NCI-H446 (cell line): ENCODE measurements around the gene LOC101059915.

ENCODE experiments used
- DNase-seq, 2 experiments: peaks; one replicate each; lab custom pipeline; 2025; lab: John Stamatoyannopoulos, UW

LOC101059915 gene

GRCh38 chrX:71667328-71668247, at the start of gene LOC101059915:
LOC101059915 (plus strand) TSS chrX:71667546.
- peak; percentile 85 to 88 for DNase-seq

- no peak for DNase-seq
Measured at GRCh38 chrX:71617742-71618141, 49.6 kb upstream of the LOC101059915 start.

- DNase-seq = no peak
Measured at GRCh38 chrX:71618303-71618721, 49.0 kb upstream of the LOC101059915 start, which contains the start of gene CXCR3. CXCR3 (minus strand) TSS chrX:71618511; CDS start chrX:71618449, 62 bp downstream.

GRCh38 chrX:71618787-71619186, 48.6 kb upstream of the LOC101059915 start:
- DNase-seq = no peak

GRCh38 chrX:71619193-71619592, 48.2 kb upstream of the LOC101059915 start:
- no peak for DNase-seq

- DNase-seq = no peak
Measured at GRCh38 chrX:71619986-71620385, 47.4 kb upstream of the LOC101059915 start.

- no peak for DNase-seq
Measured at GRCh38 chrX:71621603-71622002, 45.7 kb upstream of the LOC101059915 start.

- DNase-seq = no peak
Measured at GRCh38 chrX:71622032-71622575, 45.2 kb upstream of the LOC101059915 start.

GRCh38 chrX:71622576-71623450, 44.5 kb upstream of the LOC101059915 start:
- DNase-seq = peak; percentile 15 to 67

GRCh38 chrX:71623714-71624113, 43.6 kb upstream of the LOC101059915 start:
- DNase-seq = no peak

- DNase-seq = no peak
Measured at GRCh38 chrX:71625471-71625870, 41.9 kb upstream of the LOC101059915 start.

- no peak for DNase-seq
Measured at GRCh38 chrX:71626576-71626975, 40.8 kb upstream of the LOC101059915 start.

GRCh38 chrX:71627588-71628404, 39.5 kb upstream of the LOC101059915 start:
- no peak for DNase-seq

- no peak for DNase-seq
Measured at GRCh38 chrX:71629467-71629866, 37.9 kb upstream of the LOC101059915 start.

- no peak for DNase-seq
Measured at GRCh38 chrX:71632923-71633657, 34.3 kb upstream of the LOC101059915 start.

- DNase-seq = no peak
Measured at GRCh38 chrX:71634366-71634765, 33.0 kb upstream of the LOC101059915 start.

GRCh38 chrX:71636438-71637252, 30.7 kb upstream of the LOC101059915 start:
- DNase-seq = no peak

- DNase-seq = no peak
Measured at GRCh38 chrX:71637253-71637618, 30.1 kb upstream of the LOC101059915 start.

GRCh38 chrX:71637848-71638247, 29.5 kb upstream of the LOC101059915 start:
- no peak for DNase-seq

- DNase-seq = no peak
Measured at GRCh38 chrX:71638409-71638808, 28.9 kb upstream of the LOC101059915 start.
